CD14-positive monocyte (primary cell): ENCODE results near the gene RALGAPA2. TPM values are rescaled to one million over a fixed set of nuclear protein-coding genes. Genes with fewer than 3 reads are reported as not detected.

Experiments
- DNase-seq, 3 donors: peaks; one replicate each; pipeline ENCODE4 v3.0.0-alpha.2; 2011 to 2022
- H2AFZ ChIP-seq: 2 replicates; pipeline ENCODE4 v1.6.0; 2012; ENCODE audit warnings: mild to moderate bottlenecking, low read depth, low read length, inconsistent platforms; ENCODE audit not compliant: insufficient read depth, poor library complexity, severe bottlenecking
- H3K27ac ChIP-seq, 2 donors: 1 replicate in 1 of 2; 2 replicates in 1 of 2; pipeline ENCODE4 v1.5.1; 2012 to 2013; ENCODE audit warnings: low read length in 2 of 2, control low read depth in 1 of 2, inconsistent platforms in 1 of 2, low read depth in 1 of 2, mild to moderate bottlenecking in 1 of 2
- H3K27me3 ChIP-seq, 2 donors: one replicate each; pipeline versions ENCODE4 v1.6.0 to v1.6.1; 2011 to 2013; ENCODE audit warnings: low read length in 2 of 2; ENCODE audit not compliant: control insufficient read depth in 2 of 2, insufficient read depth in 2 of 2
- H3K36me3 ChIP-seq, 2 donors: replicated peaks in 1 of 2; 1 replicate in 1 of 2; 2 replicates in 1 of 2; pipeline versions ENCODE4 v1.5.1 to v1.6.1; 2012 to 2013; ENCODE audit warnings: low read length in 2 of 2, control low read depth in 1 of 2, inconsistent platforms in 1 of 2, mild to moderate bottlenecking in 1 of 2; ENCODE audit not compliant: insufficient read depth in 2 of 2, control insufficient read depth in 1 of 2
- H3K4me1 ChIP-seq, 2 donors: 1 replicate in 1 of 2; 2 replicates in 1 of 2; pipeline versions ENCODE4 v1.5.1 to v1.6.1; 2012 to 2013; ENCODE audit warnings: low read length in 2 of 2, control low read depth in 1 of 2, inconsistent platforms in 1 of 2, mild to moderate bottlenecking in 1 of 2, moderate library complexity in 1 of 2; ENCODE audit not compliant: insufficient read depth in 2 of 2, control insufficient read depth in 1 of 2
- H3K4me2 ChIP-seq: replicated peaks from 2 replicates; pipeline ENCODE3; 2012; ENCODE audit warnings: low read length, moderate library complexity, mild to moderate bottlenecking; ENCODE audit not compliant: poor library complexity, severe bottlenecking; ENCODE audit errors: extremely low read depth
- H3K4me3 ChIP-seq, 3 experiments: fragments of 200-600 bp in 1 of 3; sonication (generic) in 1 of 3; replicated peaks in 1 of 3; 1 replicate in 2 of 3; 2 replicates in 1 of 3; pipeline ENCODE4 v1.5.1; 2011 to 2013; ENCODE audit warnings: low read length in 3 of 3, mild to moderate bottlenecking in 3 of 3, control low read depth in 2 of 3, low read depth in 2 of 3, inconsistent platforms in 1 of 3, moderate library complexity in 1 of 3
- H3K79me2 ChIP-seq: 2 replicates; pipeline ENCODE4 v1.6.0; 2012; ENCODE audit warnings: mild to moderate bottlenecking, control low read depth, inconsistent platforms, low read length, moderate library complexity; ENCODE audit not compliant: insufficient read depth
- H3K9ac ChIP-seq: 2 replicates; pipeline ENCODE4 v1.6.0; 2017; ENCODE audit warnings: low read length, mild to moderate bottlenecking; ENCODE audit not compliant: insufficient read depth, poor library complexity, severe bottlenecking
- H3K9me3 ChIP-seq, 2 donors: replicated peaks in 1 of 2; 1 replicate in 1 of 2; 2 replicates in 1 of 2; pipeline versions ENCODE4 v1.5.1 to v1.6.1; 2012 to 2013; ENCODE audit warnings: low read length in 2 of 2, control low read depth in 1 of 2; ENCODE audit not compliant: control insufficient read depth in 1 of 2, insufficient read depth in 1 of 2
- H4K20me1 ChIP-seq: 2 replicates; pipeline ENCODE4 v1.6.0; 2012; ENCODE audit warnings: mild to moderate bottlenecking, low read length, control low read depth, moderate library complexity; ENCODE audit not compliant: insufficient read depth
- H3K27ac Mint-ChIP-seq, 7 donors: one replicate each; pipeline ENCODE4 v1.8.0; 2020; ENCODE audit warnings: mild to moderate bottlenecking in 7 of 7, mixed read lengths in 7 of 7, moderate library complexity in 6 of 7, inconsistent platforms in 2 of 7
- H3K27me3 Mint-ChIP-seq, 3 donors: one replicate each; pipeline ENCODE4 v1.8.0; 2021 to 2022; ENCODE audit warnings: low read depth in 3 of 3, mild to moderate bottlenecking in 3 of 3, mixed read lengths in 3 of 3, moderate library complexity in 3 of 3, inconsistent platforms in 1 of 3
- H3K36me3 Mint-ChIP-seq, 2 donors: one replicate each; pipeline ENCODE4 v1.8.0; 2020; ENCODE audit warnings: mixed read lengths in 2 of 2, inconsistent platforms in 1 of 2, mild to moderate bottlenecking in 1 of 2
- H3K4me1 Mint-ChIP-seq: one replicate; pipeline ENCODE4 v1.8.0; 2020; ENCODE audit warnings: mild to moderate bottlenecking, mixed read lengths
- H3K4me3 Mint-ChIP-seq, 2 donors: one replicate each; pipeline ENCODE4 v1.8.0; 2020; ENCODE audit warnings: mild to moderate bottlenecking in 2 of 2, mixed read lengths in 2 of 2, moderate library complexity in 1 of 2
- H3K9me3 Mint-ChIP-seq, 7 donors: one replicate each; pipeline ENCODE4 v1.8.0; 2020 to 2022; ENCODE audit warnings: mixed read lengths in 7 of 7, mild to moderate bottlenecking in 6 of 7, moderate library complexity in 6 of 7, inconsistent platforms in 2 of 7
- CTCF ChIP-seq: fragments of 200-600 bp; IDR thresholded peaks from one replicate; pipeline ENCODE4 v1.8.0; 2022; ENCODE audit warnings: antibody characterized with exemption, mild to moderate bottlenecking
- WGBS: methylation state at CpG from one replicate; pipeline ENCODE4 v1.1.5; 2013; ENCODE audit warnings: missing lambda C conversion rate; ENCODE audit not compliant: insufficient coverage; 5-methylcytosine and 5-hydroxymethylcytosine counted together
- intact Hi-C, 2 donors: fragments of 100-400 bp; cut with micrococcal nuclease; formaldehyde crosslinking; loops; one replicate each; pipeline versions ENCODE4 v1.15.0 to v1.15.1; 2023
- polyA plus RNA-seq, 3 donors: library from polyadenylated mRNA; depleted of rRNA in 1 of 3; unstranded in 2 of 3; stranded (reverse) in 1 of 3; fragments of 300-500 nt in 2 of 3; fragments of >200 nt in 1 of 3; fragmentation: Illumina TruSeq in 2 of 3; gene quantifications; 1 replicate in 2 of 3; 2 replicates in 1 of 3; pipeline ENCODE4 v1.2.3, GENCODE V29; 2012 to 2021

The RALGAPA2 gene
- polyA plus RNA-seq, 3 donors: 6.2 to 13.0 (median 8.9) TPM

- WGBS: 100% methylated on average over 1 of the region's 6 CpGs
- Histone ChIP-seq H3K79me2 (no peaks in the 10 kb centered on the region), H3K36me3 (peaks cover 18 to 92% of the 10 kb centered on the region in 2 donors)
Observed at GRCh38 chr20:20407891-20408805, 304.3 kb downstream of the RALGAPA2 start.

GRCh38 chr20:20406306-20406705, 306.1 kb downstream of the RALGAPA2 start:
- Histone ChIP-seq H4K20me1 (no peaks in the 10 kb centered on the region), H3K36me3 (peaks cover 24 to 92% of the 10 kb centered on the region in 2 donors), H3K27me3 (no peaks in the 10 kb centered on the region), H3K9me3 (no peaks in the 10 kb centered on the region), H3K4me2 (no peak overlapping the region), H3K9ac (no peak overlapping the region), H3K27ac (no peak overlapping the region), H3K4me3 (no peak overlapping the region), H3K79me2 (no peaks in the 10 kb centered on the region), H2AFZ (no peak overlapping the region), H3K4me1 (no peaks in the 10 kb centered on the region)
- Mint-ChIP-seq H3K4me3 (no peak overlapping the region), H3K9me3 (no peaks in the 10 kb centered on the region), H3K4me1 (peaks cover 2% of the 10 kb centered on the region), H3K27me3 (no peaks in the 10 kb centered on the region), H3K36me3 (peaks cover 73 to 87% of the 10 kb centered on the region in 2 donors), H3K27ac (peak overlapping the region in 1 of 7 donors; percentile 69)
- no peak for TF ChIP-seq CTCF
- intact Hi-C loops: loop anchor here in 1 of 2 donors (10.0 kb wide), 1 partner anchor 322 kb away; no protein-coding TSS in a partner anchor
- WGBS: no CpG with 5 or more reads among the region's 2 CpGs
- no peak for DNase-seq

More at GRCh38 chr20:20407891-20408805, 304.3 kb downstream of the RALGAPA2 start:
- Mint-ChIP-seq H3K4me1 (no peaks in the 10 kb centered on the region), H3K27me3 (no peaks in the 10 kb centered on the region), H3K9me3 (no peaks in the 10 kb centered on the region), H3K36me3 (peaks cover 68 to 79% of the 10 kb centered on the region in 2 donors), H3K27ac (no peak overlapping the region), H3K4me3 (no peak overlapping the region)
- Histone ChIP-seq H3K27ac (no peak overlapping the region), H3K4me1 (no peaks in the 10 kb centered on the region), H3K27me3 (no peaks in the 10 kb centered on the region), H3K4me3 (no peak overlapping the region), H3K9ac (no peak overlapping the region), H3K9me3 (no peaks in the 10 kb centered on the region), H3K4me2 (no peak overlapping the region), H2AFZ (no peak overlapping the region), H4K20me1 (no peaks in the 10 kb centered on the region)
- intact Hi-C loops: loop anchor here in 1 of 2 donors (10.0 kb wide), 1 partner anchor 323 kb away; no protein-coding TSS in a partner anchor
- peak; percentile 24 for TF ChIP-seq CTCF
- no peak for DNase-seq
